ENCODE measurements around the gene FGF9. TPM values are rescaled to one million over a fixed set of nuclear protein-coding genes. Genes with fewer than 3 reads are reported as not detected.
A peak's percentile ranks its signal among the peaks of the same experiment; 100 is the strongest.

Gene FGF9
- total RNA-seq, 1 experiment from 2014 or later = 1.0 TPM

DNA sequence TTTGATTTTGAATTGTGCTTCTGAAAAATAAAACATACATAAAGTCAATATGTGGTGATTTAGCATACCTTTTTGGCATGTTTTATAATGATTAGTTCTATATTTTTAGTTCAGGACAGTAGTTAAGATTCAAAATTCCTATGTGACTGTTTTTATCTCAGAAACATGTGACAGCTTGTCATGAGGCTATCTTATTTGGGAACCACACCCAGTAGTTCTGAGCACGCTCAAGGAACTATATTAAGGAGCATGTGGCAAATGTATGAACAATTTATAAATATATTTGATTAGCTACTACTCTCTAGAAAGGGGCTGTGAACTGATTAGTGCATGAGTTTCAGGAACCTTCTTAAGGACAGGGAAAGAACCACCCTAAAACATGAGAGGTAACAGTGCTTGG is 38.8 kb downstream of the FGF9 start:
- no peak overlapping the region for H3K4me3 ChIP-seq (ENCODE audit: low read depth, low read length)
- ChIA-PET CTCF (no interaction called here), POLR2A (no interaction called here)
- no TSS peak for BruUV-seq (replicated peaks)
- H3K9me3 Mint-ChIP-seq (ENCODE audit: unreplicated experiment) = peaks cover 15% of the 10 kb centered on the region
- H3K36me3 Mint-ChIP-seq (ENCODE audit: insufficient read depth, unreplicated experiment) = no peaks in the 10 kb centered on the region
- no peaks in the 10 kb centered on the region for H3K36me3 ChIP-seq (ENCODE audit: control insufficient read depth, insufficient read depth, low read length)
- no peaks in the 10 kb centered on the region for H3K27me3 ChIP-seq (replicated peaks; ENCODE audit: control insufficient read depth, insufficient read depth, low read length)
- H3K4me3 Mint-ChIP-seq (ENCODE audit: unreplicated experiment) = no peak overlapping the region
- H3K27ac Mint-ChIP-seq (ENCODE audit: unreplicated experiment) = no peak overlapping the region
- intact Hi-C loops (cut with micrococcal nuclease; ENCODE audit: unreplicated experiment) = no loop called here
- no peaks in the 10 kb centered on the region for H3K4me1 ChIP-seq
- peaks cover 3% of the 10 kb centered on the region for H3K27me3 Mint-ChIP-seq (ENCODE audit: insufficient read depth, unreplicated experiment)
- no peaks in the 10 kb centered on the region; the same call in 1 of the 2 replicates for H3K9me3 ChIP-seq
- TF ChIP-seq, protein P1, sequence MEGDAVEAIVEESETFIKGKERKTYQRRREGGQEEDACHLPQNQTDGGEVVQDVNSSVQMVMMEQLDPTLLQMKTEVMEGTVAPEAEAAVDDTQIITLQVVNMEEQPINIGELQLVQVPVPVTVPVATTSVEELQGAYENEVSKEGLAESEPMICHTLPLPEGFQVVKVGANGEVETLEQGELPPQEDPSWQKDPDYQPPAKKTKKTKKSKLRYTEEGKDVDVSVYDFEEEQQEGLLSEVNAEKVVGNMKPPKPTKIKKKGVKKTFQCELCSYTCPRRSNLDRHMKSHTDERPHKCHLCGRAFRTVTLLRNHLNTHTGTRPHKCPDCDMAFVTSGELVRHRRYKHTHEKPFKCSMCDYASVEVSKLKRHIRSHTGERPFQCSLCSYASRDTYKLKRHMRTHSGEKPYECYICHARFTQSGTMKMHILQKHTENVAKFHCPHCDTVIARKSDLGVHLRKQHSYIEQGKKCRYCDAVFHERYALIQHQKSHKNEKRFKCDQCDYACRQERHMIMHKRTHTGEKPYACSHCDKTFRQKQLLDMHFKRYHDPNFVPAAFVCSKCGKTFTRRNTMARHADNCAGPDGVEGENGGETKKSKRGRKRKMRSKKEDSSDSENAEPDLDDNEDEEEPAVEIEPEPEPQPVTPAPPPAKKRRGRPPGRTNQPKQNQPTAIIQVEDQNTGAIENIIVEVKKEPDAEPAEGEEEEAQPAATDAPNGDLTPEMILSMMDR (IDR thresholded peaks at IDR 0.05; ENCODE audit: insufficient read depth in 1 of 2, low read depth in 1 of 2, low read length in 1 of 2, severe bottlenecking in 1 of 2, unreplicated experiment in 1 of 2) = no peak
- peaks cover 6% of the 10 kb centered on the region for H3K4me1 Mint-ChIP-seq (ENCODE audit: low read depth, unreplicated experiment)
- DNase-seq = no peak

DNA sequence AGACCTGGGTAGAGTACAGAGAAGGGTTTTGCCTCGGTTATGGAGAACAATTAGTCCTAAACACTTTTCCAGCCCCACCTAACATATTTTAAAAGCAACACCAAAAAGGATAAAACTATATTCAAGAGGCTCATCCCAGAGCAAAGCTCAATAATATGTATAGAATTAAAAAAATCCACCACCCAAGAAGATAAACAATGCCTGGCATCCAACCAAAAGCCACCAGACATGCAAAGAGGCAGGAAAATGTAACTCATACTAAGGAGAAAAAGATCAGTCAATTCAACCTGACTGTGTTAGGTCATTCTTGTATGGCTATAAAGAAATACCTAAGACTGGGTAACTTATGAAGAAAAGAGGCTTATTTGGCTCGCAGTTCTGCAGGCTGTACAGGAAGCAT is 39.3 kb downstream of the FGF9 start:
- POLR2A ChIA-PET = no interaction called here
- Mint-ChIP-seq H3K27me3 (ENCODE audit: insufficient read depth, unreplicated experiment) (peaks cover 3% of the 10 kb centered on the region), H3K27ac (ENCODE audit: unreplicated experiment) (no peak overlapping the region), H3K9me3 (ENCODE audit: unreplicated experiment) (peaks cover 15% of the 10 kb centered on the region), H3K4me3 (ENCODE audit: unreplicated experiment) (no peak overlapping the region), H3K4me1 (ENCODE audit: low read depth, unreplicated experiment) (peaks cover 6% of the 10 kb centered on the region), H3K36me3 (ENCODE audit: insufficient read depth, unreplicated experiment) (no peaks in the 10 kb centered on the region)
- H3K4me3 ChIP-seq (ENCODE audit: low read depth, low read length) = no peak overlapping the region
- no peaks in the 10 kb centered on the region for H3K27me3 ChIP-seq (replicated peaks; ENCODE audit: control insufficient read depth, insufficient read depth, low read length)
- no peaks in the 10 kb centered on the region; the same call in 1 of the 2 replicates for H3K9me3 ChIP-seq
- no peak for DNase-seq
- CTCF ChIA-PET = no interaction called here
- intact Hi-C loops (cut with micrococcal nuclease; ENCODE audit: unreplicated experiment) = no loop called here
- TF ChIP-seq, protein P1 (IDR thresholded peaks at IDR 0.05; ENCODE audit: insufficient read depth in 1 of 2, low read depth in 1 of 2, low read length in 1 of 2, severe bottlenecking in 1 of 2, unreplicated experiment in 1 of 2) = no peak
- H3K4me1 ChIP-seq = no peaks in the 10 kb centered on the region
- BruUV-seq (replicated peaks) = no TSS peak
- H3K36me3 ChIP-seq (ENCODE audit: control insufficient read depth, insufficient read depth, low read length) = no peaks in the 10 kb centered on the region

DNA sequence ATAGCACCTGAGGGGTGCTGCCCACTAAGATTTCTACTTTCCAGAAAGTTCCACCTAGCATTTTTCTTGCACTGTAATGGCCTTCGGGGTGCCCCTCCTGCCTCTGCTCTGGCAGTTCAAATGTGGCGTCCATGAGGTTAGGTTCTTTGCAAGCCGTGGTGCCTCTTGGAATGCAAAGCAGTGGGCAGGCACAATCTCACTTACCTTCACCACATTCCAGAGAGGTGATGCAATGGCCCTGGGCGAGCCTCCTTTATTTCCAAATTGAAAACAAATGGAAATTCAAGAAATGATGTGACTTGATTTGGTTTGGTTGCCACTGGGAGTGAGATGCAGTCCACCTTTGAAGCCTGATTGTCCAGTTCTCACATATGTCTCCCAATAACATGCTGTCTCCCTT is 46.9 kb downstream of the FGF9 start:
- Histone ChIP-seq H3K4me1 (peaks cover 14% of the 10 kb centered on the region), H3K4me3 (ENCODE audit: low read depth, low read length) (no peak overlapping the region), H3K36me3 (ENCODE audit: control insufficient read depth, insufficient read depth, low read length) (no peaks in the 10 kb centered on the region), H3K27me3 (replicated peaks; ENCODE audit: control insufficient read depth, insufficient read depth, low read length) (no peaks in the 10 kb centered on the region), H3K9me3 (no peaks in the 10 kb centered on the region)
- POLR2A ChIA-PET = no interaction called here
- Mint-ChIP-seq H3K27me3 (ENCODE audit: insufficient read depth, unreplicated experiment) (no peaks in the 10 kb centered on the region), H3K4me1 (ENCODE audit: low read depth, unreplicated experiment) (peaks cover 22% of the 10 kb centered on the region), H3K36me3 (ENCODE audit: insufficient read depth, unreplicated experiment) (no peaks in the 10 kb centered on the region), H3K9me3 (ENCODE audit: unreplicated experiment) (no peaks in the 10 kb centered on the region), H3K4me3 (ENCODE audit: unreplicated experiment) (no peak overlapping the region), H3K27ac (ENCODE audit: unreplicated experiment) (peak overlapping the region; percentile 24)
- CTCF ChIA-PET = no interaction called here
- intact Hi-C loops (cut with micrococcal nuclease; ENCODE audit: unreplicated experiment) = no loop called here
- peak in 1 of 2 experiments; percentile 15 for DNase-seq
- TF ChIP-seq, protein P1 (IDR thresholded peaks at IDR 0.05; ENCODE audit: insufficient read depth in 1 of 2, low read depth in 1 of 2, low read length in 1 of 2, severe bottlenecking in 1 of 2, unreplicated experiment in 1 of 2) = no peak
- no TSS peak for BruUV-seq (replicated peaks)
